AG10803 (cell line): Measurements from ENCODE around the gene COPS4.

Experiments used
- DNase-seq: peaks from one replicate; pipeline ENCODE4 v3.0.0; 2010; ENCODE audit warnings: low read depth
- H3K4me3 ChIP-seq: 2 replicates; pipeline ENCODE4 v1.5.1; 2011; ENCODE audit warnings: mild to moderate bottlenecking, low read length, control low read depth
- TF ChIP-seq, protein P1 (sequence below): conservative IDR thresholded peaks from 2 replicates; pipeline ENCODE4 v1.5.1; 2011; ENCODE audit warnings: mild to moderate bottlenecking, low read length, control low read depth, inconsistent platforms

The COPS4 gene

DNA sequence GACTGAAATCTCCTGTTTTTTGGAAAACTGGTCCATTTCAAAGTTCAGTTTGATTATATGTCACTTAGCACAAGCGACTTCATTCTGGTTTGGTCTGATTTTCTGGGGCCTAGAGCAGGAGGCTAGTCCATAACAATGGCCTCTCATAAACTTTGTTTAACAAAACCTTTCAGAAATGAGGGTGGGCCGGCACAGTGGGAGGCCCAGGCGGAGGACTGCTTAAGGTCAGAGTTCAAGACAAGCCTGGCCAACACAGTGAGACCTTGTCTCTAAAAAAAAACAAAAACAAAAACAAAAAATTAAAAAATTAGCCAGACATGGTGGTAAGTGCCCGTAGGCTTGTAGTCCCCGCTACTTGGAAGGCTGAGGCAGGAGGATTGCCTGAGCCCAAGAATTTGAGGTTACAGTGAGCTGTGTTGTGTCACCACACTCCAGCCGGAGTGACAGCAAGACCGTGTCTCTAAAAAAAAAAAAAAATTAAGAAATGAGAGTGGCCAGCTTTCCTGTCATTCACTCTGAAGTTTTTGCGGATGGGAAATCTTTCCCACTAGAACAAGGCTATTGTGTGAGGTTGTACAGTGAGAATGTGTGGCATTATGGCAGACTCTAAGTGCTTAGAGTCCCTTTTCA, 80.8 kb downstream of the COPS4 start:
- DNase-seq: no peak
- TF ChIP-seq, protein P1, sequence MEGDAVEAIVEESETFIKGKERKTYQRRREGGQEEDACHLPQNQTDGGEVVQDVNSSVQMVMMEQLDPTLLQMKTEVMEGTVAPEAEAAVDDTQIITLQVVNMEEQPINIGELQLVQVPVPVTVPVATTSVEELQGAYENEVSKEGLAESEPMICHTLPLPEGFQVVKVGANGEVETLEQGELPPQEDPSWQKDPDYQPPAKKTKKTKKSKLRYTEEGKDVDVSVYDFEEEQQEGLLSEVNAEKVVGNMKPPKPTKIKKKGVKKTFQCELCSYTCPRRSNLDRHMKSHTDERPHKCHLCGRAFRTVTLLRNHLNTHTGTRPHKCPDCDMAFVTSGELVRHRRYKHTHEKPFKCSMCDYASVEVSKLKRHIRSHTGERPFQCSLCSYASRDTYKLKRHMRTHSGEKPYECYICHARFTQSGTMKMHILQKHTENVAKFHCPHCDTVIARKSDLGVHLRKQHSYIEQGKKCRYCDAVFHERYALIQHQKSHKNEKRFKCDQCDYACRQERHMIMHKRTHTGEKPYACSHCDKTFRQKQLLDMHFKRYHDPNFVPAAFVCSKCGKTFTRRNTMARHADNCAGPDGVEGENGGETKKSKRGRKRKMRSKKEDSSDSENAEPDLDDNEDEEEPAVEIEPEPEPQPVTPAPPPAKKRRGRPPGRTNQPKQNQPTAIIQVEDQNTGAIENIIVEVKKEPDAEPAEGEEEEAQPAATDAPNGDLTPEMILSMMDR: no peak
- H3K4me3 ChIP-seq: no peak overlapping the region

DNA sequence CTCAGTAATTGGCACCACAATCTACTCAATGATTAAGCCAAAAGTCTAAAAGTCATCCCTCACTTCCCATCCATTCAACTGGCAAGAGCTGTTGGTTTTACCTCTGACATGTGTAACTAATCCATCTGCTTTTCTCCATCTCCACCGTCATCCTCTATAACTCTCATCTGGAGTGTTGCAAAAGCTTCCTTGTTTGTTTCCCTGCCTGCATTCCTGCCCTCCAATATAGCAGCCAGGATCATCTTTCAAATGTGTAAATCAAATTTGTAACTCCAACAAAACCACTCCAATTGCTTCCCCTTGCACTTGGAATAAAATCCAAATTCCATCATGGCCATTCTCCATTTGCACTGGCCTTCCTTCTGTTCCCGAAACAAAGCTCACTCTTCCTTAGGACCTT, 83.9 kb downstream of the COPS4 start:
- TF ChIP-seq, protein P1: no peak
- DNase-seq: peak; percentile 91
- H3K4me3 ChIP-seq: no peak overlapping the region

DNA sequence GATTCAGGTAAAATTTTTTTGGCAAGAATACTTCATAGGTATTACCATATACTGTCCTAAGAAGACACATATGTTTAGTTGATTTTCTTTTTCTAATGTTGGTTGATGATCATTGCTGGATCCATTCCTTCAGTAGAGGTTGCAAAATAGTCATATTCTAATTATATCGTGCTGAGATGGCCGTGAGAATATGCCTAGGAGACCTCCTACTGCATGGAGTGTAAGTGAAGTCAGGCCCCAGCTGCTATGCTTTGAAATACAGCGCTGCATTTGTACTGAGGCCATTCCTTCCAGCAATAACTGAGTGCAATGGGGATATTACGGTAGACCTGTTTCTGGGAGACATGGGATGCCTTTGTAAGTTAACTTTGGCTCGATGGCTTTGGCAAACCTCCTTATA, 86.3 kb downstream of the COPS4 start:
- DNase-seq: peak; percentile 11
- TF ChIP-seq, protein P1: no peak
- no peak overlapping the region for H3K4me3 ChIP-seq

DNA sequence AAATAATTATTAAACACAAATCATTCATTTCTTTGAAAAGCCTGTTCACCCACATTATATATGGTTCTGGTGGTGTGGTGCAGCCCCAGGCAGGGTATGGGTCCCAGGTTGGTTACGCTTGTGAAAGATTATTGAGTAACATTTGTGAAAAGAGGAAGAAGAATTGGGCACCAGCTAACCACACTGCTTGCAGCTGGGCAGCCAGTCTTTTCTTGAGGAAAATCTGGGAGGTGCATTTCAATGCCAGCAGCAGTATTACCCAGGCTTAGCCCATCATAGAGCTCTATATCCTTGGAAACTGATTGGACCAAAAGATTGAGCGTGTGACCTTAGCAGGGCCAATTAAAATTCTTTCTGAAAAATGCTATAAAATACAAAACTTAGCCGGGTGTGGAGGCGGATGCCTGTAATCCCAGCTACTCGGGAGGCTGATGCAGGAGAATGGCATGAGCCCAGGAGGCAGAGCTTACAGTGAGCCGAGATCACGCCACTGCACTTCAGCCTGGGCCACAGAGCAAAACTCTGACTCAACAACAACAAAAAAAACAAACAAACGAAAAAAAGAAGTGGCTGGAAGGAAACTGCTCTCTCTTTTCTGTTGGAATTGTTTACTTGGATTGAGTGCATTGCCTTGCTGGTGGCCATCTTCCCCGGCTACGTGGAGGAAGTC, 89.3 kb downstream of the COPS4 start:
- no peak for DNase-seq
- TF ChIP-seq, protein P1: no peak
- no peak overlapping the region for H3K4me3 ChIP-seq
